ENCODE results near the gene CCDC200.

GRCh38 chr17:43220511-43221125 is 7.8 kb downstream of the CCDC200 start:
- TF ChIP-seq FOXM1 (IDR thresholded peaks at IDR 0.05; ENCODE audit: borderline replicate concordance) (no peak), ELF4 (IDR thresholded peaks at IDR 0.05) (no peak), CTBP1 (IDR thresholded peaks at IDR 0.05; ENCODE audit: borderline replicate concordance) (no peak), FOXK2 (IDR thresholded peaks at IDR 0.05) (no peak)
